ENCODE data around the gene CCNI2. TPM values are rescaled to one million over a fixed set of nuclear protein-coding genes. Genes with fewer than 3 reads are reported as not detected.

The CCNI2 gene
- total RNA-seq, 1 experiment from 2014 or later: 1.4 TPM

GRCh38 chr5:132754111-132754510 lies 6.9 kb downstream of the CCNI2 start:
- Histone ChIP-seq H3K36me3 (ENCODE audit: control insufficient read depth in 1 of 2, insufficient read depth in 2 of 2, low read length in 2 of 2) (peaks cover 3 to 5% of the 10 kb centered on the region in 2 experiments; a peak in 1 of 4 replicates), H3K27me3 (ENCODE audit: insufficient read depth, low read length) (no peaks in the 10 kb centered on the region), H3K4me2 (ENCODE audit: low read length) (no peak overlapping the region), H3K9me3 (ENCODE audit: control insufficient read depth in 1 of 2, insufficient read depth in 1 of 2, low read depth in 1 of 2, low read length in 2 of 2) (no peaks in the 10 kb centered on the region), H3K79me2 (ENCODE audit: insufficient read depth, low read length) (no peaks in the 10 kb centered on the region), H4K20me1 (ENCODE audit: insufficient read depth) (no peaks in the 10 kb centered on the region), H3K4me1 (ENCODE audit: control insufficient read depth in 1 of 2, insufficient read depth in 2 of 2, low read length in 2 of 2) (no peaks in the 10 kb centered on the region), H2AFZ (ENCODE audit: low read depth, low read length, poor library complexity, severe bottlenecking) (no peak overlapping the region), H3K27ac (ENCODE audit: low read depth, low read length) (no peak overlapping the region), H3K9ac (ENCODE audit: low read length) (no peak overlapping the region), H3K4me3 (replicated peaks in 1 of 2; ENCODE audit: low read depth in 1 of 2, low read length in 2 of 2) (no peak overlapping the region), H3K9me2 (ENCODE audit: insufficient read depth) (no peaks in the 10 kb centered on the region)
- no TSS peak for BruUV-seq (replicated peaks)
- ChIA-PET POLR2A (interaction anchor here (1.1 kb wide), 1 partner anchor 22 kb away, joined by 3 read pairs; no protein-coding TSS in a partner anchor), RAD21 (ENCODE audit: low non-redundant PET in 1 of 2, low total read pairs in 2 of 2, uncharacterized antibody in 2 of 2, unreplicated experiment in 2 of 2) (interaction anchor here (0.7 to 1.5 kb wide), 4 partner anchors 66 to 368 kb away, joined by 3 to 6 read pairs (median 4); no protein-coding TSS in a partner anchor), CTCF (interaction anchor here (1.1 to 2.8 kb wide), 4 partner anchors 16 to 68 kb away, joined by 3 to 10 read pairs (median 6); partner anchors contain the start of gene KIF3A)
- TF ChIP-seq RAD21 (IDR thresholded peaks at IDR 0.05; ENCODE audit: low read depth) (no peak), CEBPB (IDR thresholded peaks at IDR 0.05; ENCODE audit: low read depth) (no peak), EZH2phosphoT487 (IDR thresholded peaks at IDR 0.05; ENCODE audit: borderline replicate concordance) (no peak), ZFX (IDR thresholded peaks at IDR 0.05) (no peak), TCF7L2 (IDR thresholded peaks at IDR 0.05; ENCODE audit: borderline replicate concordance, extremely low read depth, insufficient read depth, insufficient read length) (no peak), FOSL1 (IDR thresholded peaks at IDR 0.05; ENCODE audit: low read depth) (no peak), CBX3 (IDR thresholded peaks at IDR 0.05; ENCODE audit: low read depth) (no peak), ZNF274 (IDR thresholded peaks at IDR 0.05; ENCODE audit: low read depth, low read length) (no peak), SRF (IDR thresholded peaks at IDR 0.05; ENCODE audit: low read depth) (no peak), ZBTB33 (IDR thresholded peaks at IDR 0.05; ENCODE audit: extremely low read depth, insufficient replicate concordance, low read length) (no peak), POLR2AphosphoS5 (IDR thresholded peaks at IDR 0.05; ENCODE audit: low read depth, low read length) (no peak), CTCF (IDR thresholded peaks at IDR 0.05 in 2 of 3, conservative IDR thresholded peaks at IDR 0.05 in 1 of 3; ENCODE audit: borderline replicate concordance in 1 of 3, insufficient read depth in 1 of 3, low read depth in 2 of 3, low read length in 2 of 3) (no peak), EGR1 (IDR thresholded peaks at IDR 0.05; ENCODE audit: low read depth) (no peak), JUND (IDR thresholded peaks at IDR 0.05) (no peak), ELF1 (IDR thresholded peaks at IDR 0.05; ENCODE audit: borderline replicate concordance, low read depth) (no peak), ATF3 (IDR thresholded peaks at IDR 0.05) (no peak), POLR2A (IDR thresholded peaks at IDR 0.05; ENCODE audit: borderline replicate concordance, extremely low read depth, insufficient read depth, insufficient read length) (no peak), MAX (IDR thresholded peaks at IDR 0.05) (no peak), SP1 (IDR thresholded peaks at IDR 0.05; ENCODE audit: low read depth) (no peak), EZH2 (IDR thresholded peaks at IDR 0.05) (no peak)
- intact Hi-C loops (cut with micrococcal nuclease): no loop called here
- DNase-seq (ENCODE audit: low read depth, low spot score): no peak
- no peak for ATAC-seq
